ENCODE measurements around the gene KCNMB2.

DNA sequence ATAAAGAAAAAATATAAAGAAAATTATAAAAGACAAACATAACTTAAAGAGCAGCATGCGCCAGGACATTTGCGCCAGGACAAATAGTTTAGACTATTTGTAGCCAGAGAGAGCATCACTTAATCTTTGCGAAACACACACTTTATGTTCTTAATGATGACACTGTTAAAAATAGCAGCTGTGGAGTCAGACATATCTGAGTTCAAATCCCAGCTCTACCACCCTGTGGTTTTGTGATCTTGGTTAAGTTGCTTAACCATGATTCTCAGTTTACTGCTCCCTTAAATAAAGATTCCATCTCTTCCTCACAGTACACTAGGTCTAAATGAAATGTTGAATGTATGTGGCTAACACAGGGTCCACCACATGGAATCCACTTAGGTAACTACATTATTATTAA, 31.4 kb downstream of the KCNMB2 start:
- TF ChIP-seq CTCF (IDR thresholded peaks at IDR 0.05; ENCODE audit: insufficient read depth, low read length) = no peak
- TF ChIP-seq GABPA (IDR thresholded peaks at IDR 0.05; ENCODE audit: low read depth) = no peak
- TF ChIP-seq POLR2AphosphoS5 (IDR thresholded peaks at IDR 0.05; ENCODE audit: low read depth) = no peak
- no peak for TF ChIP-seq REST (IDR thresholded peaks at IDR 0.05; ENCODE audit: insufficient replicate concordance, low read depth)
- TF ChIP-seq SPI1 (IDR thresholded peaks at IDR 0.05; ENCODE audit: borderline replicate concordance, low read depth) = no peak

All from HL-60 (cell line).